Glutamatergic neuron (in vitro differentiated cells): ENCODE results near the gene SRPK2. TPM values are rescaled to one million over a fixed set of nuclear protein-coding genes. Genes with fewer than 3 reads are reported as not detected.
"Not testable (repeated sequence)": the region's sequence is repeated elsewhere in the genome, so short reads cannot be mapped to it uniquely, and the experiment has no call there.

ENCODE experiments used
- DNase-seq: peaks from one replicate; pipeline ENCODE4 v3.0.0; 2022
- H3K27ac Mint-ChIP-seq: one replicate; pipeline ENCODE4 v1.8.0; 2020; ENCODE audit warnings: mild to moderate bottlenecking, mixed read lengths, inconsistent platforms; ENCODE audit not compliant: unreplicated experiment
- H3K27me3 Mint-ChIP-seq: one replicate; pipeline ENCODE4 v1.8.0; 2020; ENCODE audit warnings: mild to moderate bottlenecking, moderate library complexity, mixed read lengths, inconsistent platforms; ENCODE audit not compliant: unreplicated experiment
- H3K36me3 Mint-ChIP-seq: one replicate; pipeline ENCODE4 v1.8.0; 2020; ENCODE audit warnings: mild to moderate bottlenecking, mixed read lengths, inconsistent platforms; ENCODE audit not compliant: unreplicated experiment
- H3K4me1 Mint-ChIP-seq: one replicate; pipeline ENCODE4 v1.8.0; 2020; ENCODE audit warnings: mild to moderate bottlenecking, low read depth, mixed read lengths, inconsistent platforms; ENCODE audit not compliant: unreplicated experiment
- H3K4me3 Mint-ChIP-seq: one replicate; pipeline ENCODE4 v1.8.0; 2020; ENCODE audit warnings: mild to moderate bottlenecking, mixed read lengths, inconsistent platforms; ENCODE audit not compliant: unreplicated experiment
- H3K9me3 Mint-ChIP-seq: one replicate; pipeline ENCODE4 v1.8.0; 2020; ENCODE audit warnings: mild to moderate bottlenecking, moderate library complexity, mixed read lengths, inconsistent platforms; ENCODE audit not compliant: unreplicated experiment
- total RNA-seq: library from RNA; stranded (reverse); fragmentation: NEBNext Ultra II Directional; extraction: Animal tissue kit (Norgen Biotek cat#: 25700); gene quantifications from one replicate; pipeline ENCODE4 v1.2.1, GENCODE V29; 2021; ENCODE audit not compliant: unreplicated experiment
- TF ChIP-seq, protein P1 (sequence below): fragments of 200-600 bp; sonication (generic); IDR thresholded peaks from one replicate; pipeline ENCODE4 v1.5.0; 2021; ENCODE audit not compliant: partially characterized antibody, unreplicated experiment

Gene SRPK2
- total RNA-seq, 1 donor from 2014 or later: 131 TPM

- peaks cover 5% of the 10 kb centered on the region for H3K27me3 Mint-ChIP-seq
- peaks cover 8% of the 10 kb centered on the region for H3K9me3 Mint-ChIP-seq
- H3K27ac Mint-ChIP-seq: peak overlapping the region; percentile 75
- no peak for DNase-seq
- H3K36me3 Mint-ChIP-seq: no peaks in the 10 kb centered on the region
- peak overlapping the region; percentile 89 for H3K4me3 Mint-ChIP-seq
- TF ChIP-seq, protein P1, sequence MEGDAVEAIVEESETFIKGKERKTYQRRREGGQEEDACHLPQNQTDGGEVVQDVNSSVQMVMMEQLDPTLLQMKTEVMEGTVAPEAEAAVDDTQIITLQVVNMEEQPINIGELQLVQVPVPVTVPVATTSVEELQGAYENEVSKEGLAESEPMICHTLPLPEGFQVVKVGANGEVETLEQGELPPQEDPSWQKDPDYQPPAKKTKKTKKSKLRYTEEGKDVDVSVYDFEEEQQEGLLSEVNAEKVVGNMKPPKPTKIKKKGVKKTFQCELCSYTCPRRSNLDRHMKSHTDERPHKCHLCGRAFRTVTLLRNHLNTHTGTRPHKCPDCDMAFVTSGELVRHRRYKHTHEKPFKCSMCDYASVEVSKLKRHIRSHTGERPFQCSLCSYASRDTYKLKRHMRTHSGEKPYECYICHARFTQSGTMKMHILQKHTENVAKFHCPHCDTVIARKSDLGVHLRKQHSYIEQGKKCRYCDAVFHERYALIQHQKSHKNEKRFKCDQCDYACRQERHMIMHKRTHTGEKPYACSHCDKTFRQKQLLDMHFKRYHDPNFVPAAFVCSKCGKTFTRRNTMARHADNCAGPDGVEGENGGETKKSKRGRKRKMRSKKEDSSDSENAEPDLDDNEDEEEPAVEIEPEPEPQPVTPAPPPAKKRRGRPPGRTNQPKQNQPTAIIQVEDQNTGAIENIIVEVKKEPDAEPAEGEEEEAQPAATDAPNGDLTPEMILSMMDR: peak; percentile 25
- peaks cover 57% of the 10 kb centered on the region for H3K4me1 Mint-ChIP-seq
Observed at GRCh38 chr7:105268056-105268455, 120.7 kb downstream of the SRPK2 start.

DNA sequence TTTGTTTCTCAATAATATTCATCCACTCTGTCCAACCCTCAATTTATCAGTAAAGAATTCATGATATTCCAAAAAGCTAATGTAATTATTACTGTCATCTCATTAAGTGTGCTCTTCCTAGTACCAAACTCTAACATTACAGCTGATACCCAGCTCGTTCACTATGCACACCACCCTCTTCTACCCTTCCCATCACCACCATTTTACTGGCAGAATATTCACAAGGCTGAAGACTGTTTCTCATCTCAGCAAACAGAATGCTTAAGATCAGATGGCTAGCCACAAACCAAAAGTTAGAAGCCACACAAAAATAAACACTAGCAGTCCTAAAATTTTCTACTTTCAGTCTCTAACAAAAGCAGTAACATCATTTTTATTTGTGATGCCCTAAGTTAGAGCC, 121.5 kb downstream of the SRPK2 start:
- no peak for DNase-seq
- peaks cover 6% of the 10 kb centered on the region for H3K9me3 Mint-ChIP-seq
- H3K27me3 Mint-ChIP-seq: peaks cover 5% of the 10 kb centered on the region
- no peaks in the 10 kb centered on the region for H3K36me3 Mint-ChIP-seq
- H3K27ac Mint-ChIP-seq: peak overlapping the region; percentile 96
- TF ChIP-seq, protein P1: no peak
- peaks cover 59% of the 10 kb centered on the region for H3K4me1 Mint-ChIP-seq
- H3K4me3 Mint-ChIP-seq: peak overlapping the region; percentile 99

GRCh38 chr7:105264707-105265106, 124.0 kb downstream of the SRPK2 start:
- Mint-ChIP-seq H3K4me3 (peak overlapping the region; percentile 82), H3K36me3 (no peaks in the 10 kb centered on the region), H3K27ac (peak overlapping the region; percentile 35), H3K9me3 (peaks cover 9% of the 10 kb centered on the region), H3K4me1 (peaks cover 52% of the 10 kb centered on the region), H3K27me3 (peaks cover 7% of the 10 kb centered on the region)
- no peak for DNase-seq
- TF ChIP-seq, protein P1: no peak

GRCh38 chr7:105261689-105262088, 127.0 kb downstream of the SRPK2 start:
- TF ChIP-seq, protein P1: no peak
- no peak for DNase-seq
- H3K36me3 Mint-ChIP-seq: no peaks in the 10 kb centered on the region
- peaks cover 2% of the 10 kb centered on the region for H3K27me3 Mint-ChIP-seq
- peak overlapping the region; percentile 88 for H3K27ac Mint-ChIP-seq
- peaks cover 4% of the 10 kb centered on the region for H3K9me3 Mint-ChIP-seq
- peaks cover 52% of the 10 kb centered on the region for H3K4me1 Mint-ChIP-seq
- peak overlapping the region; percentile 71 for H3K4me3 Mint-ChIP-seq

DNA sequence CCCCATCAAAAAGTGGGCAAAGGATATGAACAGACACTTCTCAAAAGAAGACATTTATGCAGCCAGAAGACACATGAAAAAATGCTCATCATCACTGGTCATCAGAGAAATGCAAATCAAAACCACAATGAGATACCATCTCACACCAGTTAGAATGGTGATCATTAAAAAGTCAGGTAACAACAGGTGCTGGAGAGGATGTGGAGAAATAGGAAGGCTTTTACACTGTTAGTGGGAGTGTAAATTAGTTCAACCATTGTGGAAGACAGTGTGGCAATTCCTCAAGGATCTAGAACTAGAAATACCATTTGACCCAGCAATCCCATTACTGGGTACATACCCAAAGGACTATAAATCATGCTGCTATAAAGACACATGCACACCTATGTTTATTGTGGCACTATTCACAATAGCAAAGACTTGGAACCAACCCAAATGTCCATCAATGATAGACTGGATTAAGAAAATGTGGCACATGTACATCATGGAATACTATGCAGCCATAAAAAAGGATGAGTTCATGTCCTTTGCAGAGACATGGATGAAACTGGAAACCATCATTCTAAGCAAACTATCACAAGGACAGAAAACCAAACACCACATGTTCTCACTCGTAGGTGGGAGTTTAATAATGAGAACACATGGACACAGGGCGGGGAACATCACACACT, 128.4 kb downstream of the SRPK2 start:
- peak overlapping the region; percentile 50 for H3K4me3 Mint-ChIP-seq

DNA sequence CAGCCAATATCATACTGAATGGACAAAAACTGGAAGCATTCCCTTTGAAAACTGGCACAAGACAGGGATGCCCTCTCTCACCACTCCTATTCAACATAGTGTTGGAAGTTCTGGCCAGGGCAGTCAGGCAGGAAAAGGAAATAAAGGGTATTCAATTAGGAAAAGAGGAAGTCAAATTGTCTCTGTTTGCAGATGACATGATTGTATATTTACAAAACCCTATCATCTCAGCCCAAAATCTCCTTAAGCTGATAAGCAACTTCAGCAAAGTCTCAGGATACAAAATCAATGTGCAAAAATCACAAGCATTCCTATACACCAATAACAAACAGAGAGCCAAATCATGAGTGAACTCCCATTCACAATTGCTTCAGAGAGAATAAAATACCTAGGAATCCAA, 129.8 kb downstream of the SRPK2 start:
- H3K36me3 Mint-ChIP-seq, H3K27me3 Mint-ChIP-seq, H3K27ac Mint-ChIP-seq, DNase-seq, H3K9me3 Mint-ChIP-seq, H3K4me3 Mint-ChIP-seq: not testable (repeated sequence)
- H3K4me1 Mint-ChIP-seq: peaks cover 33% of the 10 kb centered on the region

More for the DNA sequence above, 128.4 kb downstream of the SRPK2 start:
- not testable (repeated sequence) for DNase-seq, H3K27me3 Mint-ChIP-seq, H3K36me3 Mint-ChIP-seq, H3K9me3 Mint-ChIP-seq
- H3K27ac Mint-ChIP-seq: peak overlapping the region; percentile 85
- peaks cover 44% of the 10 kb centered on the region for H3K4me1 Mint-ChIP-seq
